ENCODE data around the gene EEA1.
"Not testable (repeated sequence)": the region's sequence is repeated elsewhere in the genome, so short reads cannot be mapped to it uniquely, and the experiment has no call there.

The EEA1 gene

DNA sequence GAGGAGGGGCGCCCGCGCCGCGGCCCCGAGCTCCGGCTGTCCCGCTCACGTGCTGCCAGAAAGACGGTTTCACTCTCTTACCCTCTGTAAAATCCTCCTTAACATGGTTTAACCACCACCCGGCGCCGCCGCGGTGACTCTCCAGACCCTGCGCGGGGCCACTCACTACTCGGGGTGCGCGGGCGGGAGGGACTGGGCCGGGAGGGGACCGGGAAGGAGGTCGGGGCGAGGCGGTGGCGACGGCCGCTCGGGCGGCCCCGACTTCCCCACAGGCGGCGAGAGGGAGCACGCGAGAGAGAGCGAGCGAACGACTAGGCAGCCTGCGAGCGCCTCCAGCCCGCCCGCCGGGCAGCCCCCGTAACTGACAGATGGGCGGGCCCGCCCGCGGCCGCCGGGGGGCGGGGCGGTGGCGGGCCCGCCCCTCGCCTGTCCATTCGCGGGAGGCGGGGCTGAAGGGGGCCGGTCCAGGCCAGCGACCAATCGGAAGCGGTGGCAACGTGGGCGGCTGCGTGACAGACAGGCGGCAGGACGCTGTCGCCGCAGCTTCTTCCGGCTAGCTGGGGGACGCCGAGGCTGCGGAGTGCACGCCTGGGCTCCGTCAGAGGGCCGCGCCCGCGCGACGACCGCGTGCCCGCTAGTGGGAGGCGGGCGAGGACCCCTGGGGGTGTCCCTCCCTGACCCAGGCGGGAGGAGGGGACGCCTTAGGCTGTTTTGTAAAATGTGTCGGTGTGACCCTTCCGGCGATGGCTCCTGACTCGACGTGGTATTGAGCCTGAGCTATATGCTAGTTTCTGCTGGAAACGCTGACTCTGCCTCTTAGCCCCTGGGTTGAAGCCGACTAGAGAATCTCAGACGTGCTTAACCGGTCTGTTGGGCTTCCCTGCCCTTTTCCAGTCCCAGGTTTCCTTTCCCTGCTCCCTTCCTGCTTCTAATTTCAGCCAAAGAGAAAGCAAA lies at the start of gene EEA1:
Gene EEA1 (minus strand): TSS at position 334 of the 954 bp plus-strand sequence. CDS start 229 bp downstream, at position 105.
- Histone ChIP-seq H3K27ac (ENCODE audit: low read depth, low read length) (peak within 1 kb of the TSS; percentile 95), H3K9me3 (ENCODE audit: control insufficient read depth in 5 of 5, low read length in 5 of 5) (no peaks in the 10 kb centered on the region), H3K36me3 (ENCODE audit: control insufficient read depth in 5 of 5, insufficient read depth in 5 of 5, low read length in 5 of 5) (no peaks in the 10 kb centered on the region), H3K4me3 (ENCODE audit: low read depth in 1 of 5, low read length in 5 of 5) (peak within 1 kb of the TSS; percentile 69 to 89 (median 75)), H3K27me3 (ENCODE audit: control insufficient read depth in 5 of 5, insufficient read depth in 4 of 5, low read length in 5 of 5) (no peaks in the 10 kb centered on the region), H3K4me1 (ENCODE audit: control insufficient read depth in 5 of 5, insufficient read depth in 5 of 5, low read length in 5 of 5) (peaks cover 4 to 39% (median 32%) of the 10 kb centered on the region in 5 donors), H3K9ac (ENCODE audit: low read length in 5 of 5) (peak within 1 kb of the TSS; percentile 91 to 97 (median 96))

DNA sequence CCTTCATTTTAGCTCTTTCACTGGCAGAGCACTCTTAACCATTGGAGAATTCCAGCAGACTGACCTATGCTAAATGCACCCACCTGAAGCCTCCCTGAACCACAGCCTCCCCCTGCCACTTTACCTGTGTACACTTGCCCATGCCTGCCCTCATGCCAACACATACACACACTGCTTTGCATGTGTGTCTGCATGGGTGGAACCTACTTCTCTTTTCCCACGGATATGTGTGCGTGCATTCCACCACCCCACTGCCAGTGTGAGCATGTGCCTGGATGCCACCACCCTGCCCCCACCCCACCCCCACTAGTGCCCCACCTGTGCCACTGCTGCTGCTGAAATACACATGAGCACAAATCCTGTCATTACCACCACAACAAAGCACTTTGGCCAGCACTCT lies 49.5 kb upstream of the EEA1 start:
- Histone ChIP-seq H3K4me3 (ENCODE audit: low read depth in 1 of 5, low read length in 5 of 5) (no peak overlapping the region), H3K9me3 (ENCODE audit: control insufficient read depth in 5 of 5, low read length in 5 of 5) (peaks cover 0 to 9% (median 3%) of the 10 kb centered on the region in 5 donors), H3K27ac (ENCODE audit: low read depth, low read length) (no peak overlapping the region), H3K4me1 (ENCODE audit: control insufficient read depth in 5 of 5, insufficient read depth in 5 of 5, low read length in 5 of 5) (peaks cover 0 to 12% (median 2%) of the 10 kb centered on the region in 5 donors), H3K36me3 (ENCODE audit: control insufficient read depth in 5 of 5, insufficient read depth in 5 of 5, low read length in 5 of 5) (no peaks in the 10 kb centered on the region), H3K27me3 (ENCODE audit: control insufficient read depth in 5 of 5, insufficient read depth in 4 of 5, low read length in 5 of 5) (no peaks in the 10 kb centered on the region), H3K9ac (ENCODE audit: low read length in 5 of 5) (no peak overlapping the region)

DNA sequence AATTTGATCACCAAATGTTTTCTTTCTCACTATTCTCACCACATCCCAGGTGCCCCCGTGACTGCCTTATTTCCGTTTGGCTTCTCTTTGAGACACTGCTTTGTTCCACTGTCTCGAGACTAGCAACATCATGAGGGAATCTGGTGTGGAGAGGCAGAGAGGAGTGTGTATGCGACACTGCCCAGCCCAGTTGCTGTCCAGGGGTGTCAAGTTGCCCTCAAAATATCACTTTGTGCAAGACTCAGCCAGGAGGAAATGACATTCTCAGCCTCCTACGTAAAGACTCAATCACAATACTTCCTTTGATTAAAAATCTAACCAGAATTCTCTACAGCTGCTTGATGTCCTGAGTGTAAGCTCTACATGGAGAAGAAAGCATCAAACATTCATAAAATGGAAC lies 48.2 kb upstream of the EEA1 start:
- Histone ChIP-seq H3K9ac (ENCODE audit: low read length in 5 of 5) (no peak overlapping the region), H3K27me3 (ENCODE audit: control insufficient read depth in 5 of 5, insufficient read depth in 4 of 5, low read length in 5 of 5) (no peaks in the 10 kb centered on the region), H3K9me3 (ENCODE audit: control insufficient read depth in 5 of 5, low read length in 5 of 5) (peaks cover 0 to 8% (median 3%) of the 10 kb centered on the region in 5 donors), H3K4me1 (ENCODE audit: control insufficient read depth in 5 of 5, insufficient read depth in 5 of 5, low read length in 5 of 5) (peaks cover 2 to 20% (median 6%) of the 10 kb centered on the region in 5 donors), H3K36me3 (ENCODE audit: control insufficient read depth in 5 of 5, insufficient read depth in 5 of 5, low read length in 5 of 5) (no peaks in the 10 kb centered on the region), H3K4me3 (ENCODE audit: low read depth in 1 of 5, low read length in 5 of 5) (no peak overlapping the region), H3K27ac (ENCODE audit: low read depth, low read length) (no peak overlapping the region)

DNA sequence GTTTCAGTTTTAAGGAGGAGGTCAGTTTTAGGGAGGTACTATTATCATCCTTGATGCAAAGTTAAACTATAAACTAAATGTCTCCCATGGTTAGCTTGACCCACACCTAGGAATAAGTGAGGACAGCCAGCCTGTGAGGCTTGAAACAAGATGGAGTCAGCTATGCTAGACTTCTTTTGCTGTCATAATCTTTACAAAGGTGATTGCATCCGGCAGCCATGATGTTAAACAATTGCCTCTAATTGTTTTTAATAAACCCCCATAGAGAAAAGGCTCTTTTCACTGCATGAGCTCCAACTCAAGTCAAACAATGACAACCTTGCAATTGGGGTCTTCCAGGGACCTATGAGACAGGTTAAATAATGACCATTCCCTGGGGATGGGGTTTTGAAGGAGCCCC lies 45.7 kb upstream of the EEA1 start:
- H3K4me3 ChIP-seq (ENCODE audit: low read depth in 1 of 5, low read length in 5 of 5): no peak overlapping the region
- H3K27ac ChIP-seq (ENCODE audit: low read depth, low read length): no peak overlapping the region
- peaks cover 0 to 5% (median 2%) of the 10 kb centered on the region in 5 donors for H3K9me3 ChIP-seq (ENCODE audit: control insufficient read depth in 5 of 5, low read length in 5 of 5)

DNA sequence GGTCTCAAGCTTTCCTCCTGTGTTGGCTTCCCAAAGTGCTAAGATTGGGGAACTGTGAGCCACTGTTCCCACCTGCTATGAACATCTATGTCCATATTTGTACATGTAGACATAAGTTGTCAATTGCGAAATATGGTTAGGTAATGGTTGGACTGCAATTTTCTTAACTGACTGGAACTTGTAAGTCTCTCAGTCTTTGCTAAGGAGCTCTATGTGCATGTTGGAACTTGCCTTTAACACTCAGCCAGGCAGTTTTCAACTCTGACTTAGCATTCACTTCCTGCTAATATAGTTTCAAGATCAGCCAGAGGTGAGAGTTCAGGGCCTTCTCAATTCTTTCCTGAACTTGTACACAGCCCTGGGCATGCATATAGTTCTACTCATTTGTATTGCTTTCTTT lies 44.5 kb upstream of the EEA1 start:
- peaks cover 2 to 36% (median 23%) of the 10 kb centered on the region in 5 donors for H3K4me1 ChIP-seq (ENCODE audit: control insufficient read depth in 5 of 5, insufficient read depth in 5 of 5, low read length in 5 of 5)
- no peak overlapping the region for H3K9ac ChIP-seq (ENCODE audit: low read length in 5 of 5)
- no peak overlapping the region for H3K4me3 ChIP-seq (ENCODE audit: low read depth in 1 of 5, low read length in 5 of 5)
- H3K27me3 ChIP-seq (ENCODE audit: control insufficient read depth in 5 of 5, insufficient read depth in 4 of 5, low read length in 5 of 5): no peaks in the 10 kb centered on the region
- no peaks in the 10 kb centered on the region for H3K36me3 ChIP-seq (ENCODE audit: control insufficient read depth in 5 of 5, insufficient read depth in 5 of 5, low read length in 5 of 5)
- H3K27ac ChIP-seq (ENCODE audit: low read depth, low read length): no peak overlapping the region
- H3K9me3 ChIP-seq (ENCODE audit: control insufficient read depth in 5 of 5, low read length in 5 of 5): peaks cover 0 to 5% (median 2%) of the 10 kb centered on the region in 5 donors

More for the DNA sequence above, 45.7 kb upstream of the EEA1 start:
- no peaks in the 10 kb centered on the region for H3K27me3 ChIP-seq (ENCODE audit: control insufficient read depth in 5 of 5, insufficient read depth in 4 of 5, low read length in 5 of 5)
- H3K9ac ChIP-seq (ENCODE audit: low read length in 5 of 5): no peak overlapping the region
- H3K4me1 ChIP-seq (ENCODE audit: control insufficient read depth in 5 of 5, insufficient read depth in 5 of 5, low read length in 5 of 5): peaks cover 2 to 33% (median 23%) of the 10 kb centered on the region in 5 donors
- no peaks in the 10 kb centered on the region for H3K36me3 ChIP-seq (ENCODE audit: control insufficient read depth in 5 of 5, insufficient read depth in 5 of 5, low read length in 5 of 5)

DNA sequence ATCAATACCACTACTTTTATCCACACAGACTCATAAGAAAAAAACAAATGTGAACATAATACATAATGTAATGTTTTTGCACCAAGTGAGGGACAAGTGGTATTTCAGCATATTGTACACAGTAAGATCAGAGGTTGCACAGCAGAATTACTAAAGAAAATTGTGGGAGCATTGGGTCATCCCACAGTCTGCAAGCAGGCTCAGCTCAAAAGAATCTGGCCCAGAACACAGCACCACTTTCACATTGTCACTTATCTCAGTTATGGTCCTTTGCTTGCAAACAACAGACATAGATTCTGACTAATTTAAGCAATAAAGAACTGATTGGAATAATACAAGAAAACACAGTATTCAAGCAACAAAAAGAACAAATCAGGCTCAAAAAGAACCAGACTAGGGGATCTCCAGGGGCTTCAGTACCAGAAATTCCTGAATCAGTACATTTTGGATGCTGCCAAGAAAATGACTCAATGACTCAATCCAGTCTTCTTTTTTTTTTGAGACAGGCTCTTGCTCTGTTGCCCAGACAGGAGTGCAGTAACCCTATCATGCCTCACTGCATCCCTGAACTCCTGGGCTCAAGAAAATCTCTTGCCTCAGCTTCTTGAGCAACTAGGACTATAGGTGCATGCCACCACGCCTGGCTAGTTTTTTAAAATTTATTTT lies 42.9 kb upstream of the EEA1 start:
- Histone ChIP-seq H3K4me1 (ENCODE audit: control insufficient read depth in 5 of 5, insufficient read depth in 5 of 5, low read length in 5 of 5) (peaks cover 2 to 31% (median 23%) of the 10 kb centered on the region in 5 donors), H3K27ac (ENCODE audit: low read depth, low read length) (peak overlapping the region; percentile 89), H3K27me3 (ENCODE audit: control insufficient read depth in 5 of 5, insufficient read depth in 4 of 5, low read length in 5 of 5) (no peaks in the 10 kb centered on the region), H3K9ac (ENCODE audit: low read length in 5 of 5) (peak overlapping the region in 2 of 5 donors; percentile 11 to 27), H3K9me3 (ENCODE audit: control insufficient read depth in 5 of 5, low read length in 5 of 5) (peaks cover 0 to 5% (median 2%) of the 10 kb centered on the region in 5 donors), H3K36me3 (ENCODE audit: control insufficient read depth in 5 of 5, insufficient read depth in 5 of 5, low read length in 5 of 5) (no peaks in the 10 kb centered on the region), H3K4me3 (ENCODE audit: low read depth in 1 of 5, low read length in 5 of 5) (no peak overlapping the region)

DNA sequence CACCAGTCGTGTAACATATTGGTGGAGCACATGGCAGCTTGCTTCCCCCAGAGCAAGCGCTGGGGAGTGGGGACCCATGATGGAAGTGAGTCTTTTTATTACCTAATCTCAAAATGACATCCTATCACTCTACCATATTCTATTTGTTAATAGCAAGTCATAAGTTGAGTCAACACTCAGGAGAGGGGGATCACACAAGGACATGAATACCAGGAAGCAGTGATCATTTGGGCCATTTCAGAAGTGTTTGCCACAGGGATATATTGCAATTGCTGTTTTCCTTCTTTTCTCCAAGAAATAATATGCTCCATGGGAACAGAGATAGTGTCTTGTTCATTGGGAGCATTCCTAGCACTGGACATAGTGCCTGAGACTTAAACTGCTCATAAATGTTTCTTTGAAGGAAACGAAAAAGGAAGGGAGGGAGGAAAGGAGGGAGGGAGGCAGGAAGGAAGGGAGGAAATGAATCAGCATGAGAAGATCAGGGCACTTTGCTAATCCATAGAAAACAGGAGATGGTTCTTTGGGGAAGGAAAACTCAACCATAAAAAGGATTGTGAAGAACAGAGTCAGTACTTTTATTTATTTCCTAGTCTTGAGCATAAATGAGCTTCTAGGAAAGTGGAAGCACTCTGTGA lies 39.2 kb upstream of the EEA1 start:
- H3K4me1 ChIP-seq (ENCODE audit: control insufficient read depth in 5 of 5, insufficient read depth in 5 of 5, low read length in 5 of 5): peaks cover 2 to 30% (median 21%) of the 10 kb centered on the region in 5 donors
- H3K36me3 ChIP-seq (ENCODE audit: control insufficient read depth in 5 of 5, insufficient read depth in 5 of 5, low read length in 5 of 5): no peaks in the 10 kb centered on the region
- H3K4me3 ChIP-seq (ENCODE audit: low read depth in 1 of 5, low read length in 5 of 5): no peak overlapping the region
- no peak overlapping the region for H3K9ac ChIP-seq (ENCODE audit: low read length in 5 of 5)
- H3K27me3 ChIP-seq (ENCODE audit: control insufficient read depth in 5 of 5, insufficient read depth in 4 of 5, low read length in 5 of 5): no peaks in the 10 kb centered on the region
- peak overlapping the region; percentile 20 for H3K27ac ChIP-seq (ENCODE audit: low read depth, low read length)
- H3K9me3 ChIP-seq (ENCODE audit: control insufficient read depth in 5 of 5, low read length in 5 of 5): no peaks in the 10 kb centered on the region

DNA sequence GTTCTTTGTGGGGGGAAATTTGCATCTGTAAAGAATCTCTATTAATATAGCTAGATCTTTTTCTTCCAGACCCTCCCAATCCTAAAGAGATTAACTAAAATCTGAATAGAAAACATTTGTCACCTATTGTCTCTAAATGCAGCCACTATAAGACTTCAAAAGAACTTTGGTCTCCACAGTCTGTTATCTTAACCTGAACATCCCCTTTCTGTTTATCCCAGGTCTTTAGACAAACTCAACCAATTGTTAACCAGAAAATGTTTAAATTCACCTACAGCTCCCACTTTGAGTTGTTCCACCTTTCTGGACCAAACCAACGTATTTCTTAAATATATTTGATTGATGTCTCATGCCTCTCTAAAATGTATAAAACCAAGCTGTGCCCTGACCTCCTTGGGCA lies 35.3 kb upstream of the EEA1 start:
- H3K9ac ChIP-seq (ENCODE audit: low read length in 5 of 5); H3K36me3 ChIP-seq (ENCODE audit: control insufficient read depth in 5 of 5, insufficient read depth in 5 of 5, low read length in 5 of 5); H3K4me3 ChIP-seq (ENCODE audit: low read depth in 1 of 5, low read length in 5 of 5); H3K9me3 ChIP-seq (ENCODE audit: control insufficient read depth in 5 of 5, low read length in 5 of 5); H3K27me3 ChIP-seq (ENCODE audit: control insufficient read depth in 5 of 5, insufficient read depth in 4 of 5, low read length in 5 of 5); H3K27ac ChIP-seq (ENCODE audit: low read depth, low read length): not testable (repeated sequence)
- H3K4me1 ChIP-seq (ENCODE audit: control insufficient read depth in 5 of 5, insufficient read depth in 5 of 5, low read length in 5 of 5): peaks cover 0 to 16% (median 3%) of the 10 kb centered on the region in 5 donors

DNA sequence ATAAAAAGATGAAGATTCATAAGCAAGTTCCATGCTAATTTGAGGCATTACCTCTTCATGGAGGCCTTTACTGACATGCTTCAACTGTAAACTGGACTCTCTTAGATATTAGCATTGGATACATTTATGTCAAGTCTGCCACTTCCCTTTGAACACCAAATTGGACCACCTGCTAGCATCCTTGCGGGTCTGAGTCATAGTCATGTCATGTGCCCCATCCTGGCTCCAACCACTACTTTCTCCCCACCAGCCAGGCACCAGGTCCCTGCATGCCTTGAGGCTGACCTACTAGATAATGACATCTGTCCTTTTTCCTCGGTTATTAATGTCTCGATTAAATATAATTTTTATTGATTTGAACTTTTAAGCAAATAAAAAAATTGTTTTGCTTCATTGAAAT lies 32.9 kb upstream of the EEA1 start:
- no peak overlapping the region for H3K27ac ChIP-seq (ENCODE audit: low read depth, low read length)
- H3K27me3 ChIP-seq (ENCODE audit: control insufficient read depth in 5 of 5, insufficient read depth in 4 of 5, low read length in 5 of 5): no peaks in the 10 kb centered on the region
- H3K9me3 ChIP-seq (ENCODE audit: control insufficient read depth in 5 of 5, low read length in 5 of 5): peaks cover 0 to 7% (median 4%) of the 10 kb centered on the region in 5 donors
- no peak overlapping the region for H3K9ac ChIP-seq (ENCODE audit: low read length in 5 of 5)
- H3K36me3 ChIP-seq (ENCODE audit: control insufficient read depth in 5 of 5, insufficient read depth in 5 of 5, low read length in 5 of 5): no peaks in the 10 kb centered on the region
- H3K4me3 ChIP-seq (ENCODE audit: low read depth in 1 of 5, low read length in 5 of 5): no peak overlapping the region
- H3K4me1 ChIP-seq (ENCODE audit: control insufficient read depth in 5 of 5, insufficient read depth in 5 of 5, low read length in 5 of 5): peaks cover 0 to 14% (median 0%) of the 10 kb centered on the region in 5 donors
